Measurements from ENCODE around the gene CDC20. TPM values are rescaled to one million over a fixed set of nuclear protein-coding genes. Genes with fewer than 3 reads are reported as not detected.
A peak's percentile ranks its signal among the peaks of the same experiment; 100 is the strongest.

The CDC20 gene
- total and polyA plus RNA-seq, 2 of the 4 experiments (the other 2 are of a cell fraction) = 103 to 107 TPM

GRCh38 chr1:43351421-43352350, 7.1 kb upstream of the CDC20 start:
- no peak overlapping the region for H4K5ac ChIP-seq (ENCODE audit: low read depth, low read length)
- in situ Hi-C loops (cut with MboI; ENCODE audit: low sequenced_read_pairs) (loop anchor here (10.0 kb wide), 1 partner anchor 117 kb away; no protein-coding TSS in a partner anchor), intact Hi-C loops (cut with micrococcal nuclease) (no loop called here), dilution Hi-C loops (cut with HindIII; ENCODE audit: low sequenced_read_pairs, unreplicated experiment) (no loop called here)
- H4K8ac ChIP-seq (ENCODE audit: low read depth in 2 of 2, low read length in 2 of 2) = no peak overlapping the region
- no TSS peak for BruUV-seq (replicated peaks)
- H3K4me3 ChIP-seq (ENCODE audit: insufficient read depth, low read depth, low read length) = no peak overlapping the region
- H2BK5ac ChIP-seq (ENCODE audit: low read depth, low read length, poor library complexity, severe bottlenecking) = no peak overlapping the region
- H3K79me1 ChIP-seq (ENCODE audit: low read depth in 1 of 2, low read length in 2 of 2) = no peaks in the 10 kb centered on the region
- CTCF ChIA-PET = no interaction called here
- H3K27ac ChIP-seq (ENCODE audit: insufficient read depth, low read length) = no peak overlapping the region
- peak overlapping the region; percentile 72; the same call in 2 of the 3 replicates for H2BK15ac ChIP-seq (ENCODE audit: low read depth, low read length)
- H2BK120ac ChIP-seq (ENCODE audit: low read depth, low read length) = peak overlapping the region; percentile 26; the same call in 1 of the 2 replicates
- H3K9me1 ChIP-seq (ENCODE audit: insufficient read depth, low read length) = peaks cover 13% of the 10 kb centered on the region
- H3K56ac ChIP-seq (ENCODE audit: extremely low read depth, insufficient read depth, low read length) = no peak overlapping the region
- 84% methylated on average over 2 of the region's 10 CpGs; no CpG with 5 or more reads in 1 of the 2 experiments for WGBS, 2 experiments (ENCODE audit: extremely low coverage in 2 of 2, insufficient read length in 1 of 2)
- POLR2A ChIA-PET (ENCODE audit: unreplicated experiment) = no interaction called here
- no peak overlapping the region for H3K18ac ChIP-seq (ENCODE audit: low read depth, low read length)
- H3K9me3 ChIP-seq (ENCODE audit: control insufficient read depth, insufficient read depth, low read length) = no peaks in the 10 kb centered on the region
- H3K36me3 ChIP-seq (ENCODE audit: control insufficient read depth, insufficient read depth, low read length) = no peaks in the 10 kb centered on the region
- peaks cover 15% of the 10 kb centered on the region for H3K4me1 ChIP-seq (ENCODE audit: control insufficient read depth, insufficient read depth, low read length)
- no peak for DNase-seq
- H4K20me1 ChIP-seq (ENCODE audit: insufficient read depth, low read length) = peaks cover 3% of the 10 kb centered on the region; the same call in 1 of the 2 replicates
- no peak overlapping the region for H3K4me2 ChIP-seq (ENCODE audit: low read depth, low read length)
- 0 out of 2 replicates have a peak, but pooled peaks cover 7% of the 10 kb centered on the region for H3K27me3 ChIP-seq (ENCODE audit: control insufficient read depth, insufficient read depth, low read length)
- ATAC-seq (ENCODE audit: low read depth) = no peak
- no peak overlapping the region for H3K23ac ChIP-seq (ENCODE audit: low read depth, low read length)
- peak overlapping the region; percentile 19 for H2AFZ ChIP-seq (replicated peaks; ENCODE audit: low read length, poor library complexity)
- no peak for TF ChIP-seq RFX5 (IDR thresholded peaks at IDR 0.05; ENCODE audit: low read depth, low read length)
- TF ChIP-seq POLR2A (IDR thresholded peaks at IDR 0.05; ENCODE audit: low read depth, low read length) = no peak
- TF ChIP-seq MXI1 (IDR thresholded peaks at IDR 0.05; ENCODE audit: borderline replicate concordance, low read depth, low read length) = no peak
- TF ChIP-seq NFE2L2 (IDR thresholded peaks at IDR 0.05; ENCODE audit: low read depth, low read length) = no peak
- TF ChIP-seq CEBPB (IDR thresholded peaks at IDR 0.05; ENCODE audit: low read depth, low read length) = no peak
- TF ChIP-seq ELK1 (IDR thresholded peaks at IDR 0.05; ENCODE audit: borderline replicate concordance, low read depth, low read length) = no peak
- TF ChIP-seq RAD21 (IDR thresholded peaks at IDR 0.05; ENCODE audit: low read length) = no peak
- TF ChIP-seq BHLHE40 (IDR thresholded peaks at IDR 0.05; ENCODE audit: low read depth, low read length) = no peak
- TF ChIP-seq CHD1 (IDR thresholded peaks at IDR 0.05; ENCODE audit: low read depth, low read length) = no peak
- H2BK20ac ChIP-seq (ENCODE audit: low read depth, low read length) = peak overlapping the region; percentile 39; the same call in 1 of the 2 replicates
- H2AK9ac ChIP-seq (replicated peaks; ENCODE audit: low read depth, low read length, poor library complexity) = peak overlapping the region; percentile 15
- peak overlapping the region; percentile 68 for H2AK5ac ChIP-seq (ENCODE audit: low read depth, low read length)
- H3K9ac ChIP-seq (ENCODE audit: low read depth, low read length) = no peak overlapping the region
- no peak overlapping the region for H3K14ac ChIP-seq (replicated peaks; ENCODE audit: low read depth, low read length)
- H3K4ac ChIP-seq (ENCODE audit: low read depth, low read length) = 0 out of 2 replicates have a peak overlapping the region, but pooled peaks have one; percentile 51
- H4K91ac ChIP-seq (ENCODE audit: insufficient read depth, low read depth, low read length) = peak overlapping the region; percentile 62

All from IMR-90 (cell line).